Gastroesophageal sphincter (tissue), 3 donors: ENCODE measurements around the gene CCDC51.

Source experiments
- POLR2A ChIP-seq, 2 donors: fragments of 450-650 bp; IDR thresholded peaks; one replicate each; pipeline ENCODE4 v1.6.1; 2017; ENCODE audit warnings: antibody characterized with exemption in 2 of 2, mild to moderate bottlenecking in 2 of 2, moderate library complexity in 1 of 2
- POLR2AphosphoS5 ChIP-seq: sonication (generic); formaldehyde crosslinking; IDR thresholded peaks from one replicate; pipeline ENCODE4 v1.6.1; 2017; ENCODE audit warnings: antibody characterized with exemption
- TF ChIP-seq, protein P1 (sequence below), 4 experiments: fragments of 200-600 bp in 2 of 4; fragments of 450-650 bp in 2 of 4; sonication (generic) in 1 of 4; IDR thresholded peaks; one replicate each; pipeline ENCODE4 v1.5.1; 2017 to 2019; ENCODE audit warnings: antibody characterized with exemption in 4 of 4, mild to moderate bottlenecking in 2 of 4, moderate library complexity in 2 of 4

DNA sequence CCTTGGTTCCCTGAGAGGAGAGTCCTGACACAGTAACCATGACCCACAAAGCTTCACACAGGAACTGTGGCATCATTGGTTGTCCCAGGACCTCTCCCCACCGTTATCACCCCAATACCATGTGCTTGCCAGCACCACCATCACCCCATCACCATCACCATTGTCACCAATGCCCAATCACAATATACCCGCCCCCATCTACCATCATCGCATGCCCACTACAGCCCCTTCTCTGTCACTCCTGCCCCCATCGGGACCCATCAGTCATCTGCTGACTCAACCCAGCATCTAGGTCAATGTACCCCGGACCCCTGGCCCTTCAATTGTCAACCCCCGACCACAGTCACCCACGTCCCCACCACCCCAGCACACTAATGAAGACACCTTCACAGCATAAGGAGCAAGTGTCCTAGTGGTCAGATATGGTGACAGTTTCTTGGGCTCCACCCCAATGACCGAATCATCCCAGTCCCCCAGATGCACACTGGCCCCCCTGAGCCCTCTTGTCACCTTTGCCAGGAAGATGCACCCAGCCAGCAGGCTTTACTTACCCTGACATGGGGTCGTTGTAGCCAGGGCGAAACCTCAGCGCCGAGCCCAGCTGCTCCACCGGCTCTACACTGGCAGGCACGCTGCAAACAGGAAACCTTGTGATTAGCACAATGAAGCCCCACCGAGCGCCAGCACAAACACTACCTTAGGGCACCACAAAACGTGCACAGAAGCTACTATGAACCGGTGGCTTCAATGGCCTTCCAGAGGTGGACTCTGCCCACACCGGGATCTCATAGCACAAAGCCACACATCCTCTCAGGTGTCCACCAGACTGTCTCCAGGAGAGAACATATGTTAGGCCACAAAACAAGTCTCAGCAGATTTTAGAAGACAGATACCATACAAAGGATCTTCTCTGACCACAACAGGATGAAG lies 39.0 kb upstream of the CCDC51 start:
- TF ChIP-seq POLR2A (IDR thresholded peaks at IDR 0.05) (no peak), POLR2AphosphoS5 (no peak)
- TF ChIP-seq, protein P1, sequence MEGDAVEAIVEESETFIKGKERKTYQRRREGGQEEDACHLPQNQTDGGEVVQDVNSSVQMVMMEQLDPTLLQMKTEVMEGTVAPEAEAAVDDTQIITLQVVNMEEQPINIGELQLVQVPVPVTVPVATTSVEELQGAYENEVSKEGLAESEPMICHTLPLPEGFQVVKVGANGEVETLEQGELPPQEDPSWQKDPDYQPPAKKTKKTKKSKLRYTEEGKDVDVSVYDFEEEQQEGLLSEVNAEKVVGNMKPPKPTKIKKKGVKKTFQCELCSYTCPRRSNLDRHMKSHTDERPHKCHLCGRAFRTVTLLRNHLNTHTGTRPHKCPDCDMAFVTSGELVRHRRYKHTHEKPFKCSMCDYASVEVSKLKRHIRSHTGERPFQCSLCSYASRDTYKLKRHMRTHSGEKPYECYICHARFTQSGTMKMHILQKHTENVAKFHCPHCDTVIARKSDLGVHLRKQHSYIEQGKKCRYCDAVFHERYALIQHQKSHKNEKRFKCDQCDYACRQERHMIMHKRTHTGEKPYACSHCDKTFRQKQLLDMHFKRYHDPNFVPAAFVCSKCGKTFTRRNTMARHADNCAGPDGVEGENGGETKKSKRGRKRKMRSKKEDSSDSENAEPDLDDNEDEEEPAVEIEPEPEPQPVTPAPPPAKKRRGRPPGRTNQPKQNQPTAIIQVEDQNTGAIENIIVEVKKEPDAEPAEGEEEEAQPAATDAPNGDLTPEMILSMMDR (IDR thresholded peaks at IDR 0.05), result no peak
